ENCODE measurements around the gene DEFB121. TPM values are rescaled to one million over a fixed set of nuclear protein-coding genes. Genes with fewer than 3 reads are reported as not detected.

DEFB121 gene
- not detected in 2 replicates for total RNA-seq (2014; rRNA removed; shearing (Covaris generic))

GRCh38 chr20:31406115-31406514, at the start of gene DEFB121:
DEFB121 (minus strand) TSS chr20:31406215; CDS start chr20:31406152, 63 bp downstream.

GRCh38 chr20:31440012-31440659, 34.1 kb upstream of the DEFB121 start, which contains the start of gene DEFB123:
DEFB123 (plus strand) TSS chr20:31440632; CDS start chr20:31440699, 67 bp downstream.

GRCh38 chr20:31390490-31390889, 15.5 kb downstream of the DEFB121 start, which contains the start of gene DEFB119:
DEFB119 (minus strand) TSS chr20:31390590; CDS start chr20:31390483, 107 bp downstream.

GRCh38 chr20:31368301-31368700, 37.7 kb downstream of the DEFB121 start, which contains the start of gene DEFB118:
DEFB118 (plus strand) TSS chr20:31368601; CDS start chr20:31368651, 50 bp downstream.

Small RNAs within 50 kb of the gene (small RNA-seq; reads per million reads assigned to genes)
- gene DEFB117, result not detected
- gene RF00561, result not detected
- gene RNA5SP480, result 0.29 reads per million

Other genes with a start within 250 kb of the DEFB121 start
- gene DEFB115, start 148.6 kb downstream of the DEFB121 start, total RNA-seq (2014; rRNA removed; shearing (Covaris generic)), result not detected in 2 replicates
- gene DEFB116, start 97.6 kb downstream of the DEFB121 start, total RNA-seq (2014; rRNA removed; shearing (Covaris generic)), result not detected in 2 replicates
- gene DEFB118, start 37.6 kb downstream of the DEFB121 start, total RNA-seq (2014; rRNA removed; shearing (Covaris generic)), result not detected in 2 replicates
- not detected in 2 replicates for gene DEFB119, start 15.6 kb downstream of the DEFB121 start, total RNA-seq (2014; rRNA removed; shearing (Covaris generic))
- not detected in 2 replicates for gene DEFB123, start 34.4 kb upstream of the DEFB121 start, total RNA-seq (2014; rRNA removed; shearing (Covaris generic))
- gene DEFB124, start 68.9 kb upstream of the DEFB121 start, total RNA-seq (2014; rRNA removed; shearing (Covaris generic)), result not detected in 2 replicates
- 0.23 and 1.5 TPM in 2 replicates for gene REM1, start 69.1 kb upstream of the DEFB121 start, total RNA-seq (2014; rRNA removed; shearing (Covaris generic))
- gene HM13, start 108.2 kb upstream of the DEFB121 start, total RNA-seq (2014; rRNA removed; shearing (Covaris generic)), result 81.3 and 109 TPM in 2 replicates
- gene ID1, start 199.1 kb upstream of the DEFB121 start, total RNA-seq (2014; rRNA removed; shearing (Covaris generic)), result 813 and 881 TPM in 2 replicates
- not detected in 2 replicates for gene COX4I2, start 231.7 kb upstream of the DEFB121 start, total RNA-seq (2014; rRNA removed; shearing (Covaris generic))

All from A375 (cell line).